CD8-positive, alpha-beta memory T cell (primary cell): ENCODE data around the gene STRIP1. TPM values are rescaled to one million over a fixed set of nuclear protein-coding genes. Genes with fewer than 3 reads are reported as not detected.
A peak's percentile ranks its signal among the peaks of the same experiment; 100 is the strongest.

Source experiments
- CTCF ChIA-PET: fragments of 350-600 bp; sonication (Branson Sonifier 250); formaldehyde crosslinking; loops from one replicate; lab custom pipeline; 2021; ENCODE audit warnings: antibody characterized with exemption; lab: Charles Lee
- POLR2A ChIA-PET: fragments of 350-600 bp; sonication (Branson Sonifier 250); formaldehyde crosslinking; loops from one replicate; lab custom pipeline; 2021; ENCODE audit warnings: antibody characterized with exemption; lab: Charles Lee
- DNase-seq, 5 donors: peaks; one replicate each; pipeline versions ENCODE4 v3.0.0 to v3.0.0-alpha.2; 2020 to 2022; ENCODE audit warnings: mixed read lengths in 1 of 5
- H3K27ac ChIP-seq: one replicate; pipeline ENCODE4 v1.7.0; 2013; ENCODE audit warnings: low read depth, mild to moderate bottlenecking, low read length, moderate library complexity
- H3K27me3 ChIP-seq: 2 replicates; pipeline ENCODE4 v1.7.0; 2013; ENCODE audit warnings: low read length, mild to moderate bottlenecking; ENCODE audit not compliant: insufficient read depth, poor library complexity, severe bottlenecking
- H3K36me3 ChIP-seq: 2 replicates; pipeline ENCODE4 v1.7.0; 2013; ENCODE audit warnings: mild to moderate bottlenecking, low read length, moderate library complexity; ENCODE audit not compliant: insufficient read depth
- H3K4me1 ChIP-seq: 2 replicates; pipeline ENCODE4 v1.7.0; 2013; ENCODE audit warnings: mild to moderate bottlenecking, low read length, moderate library complexity; ENCODE audit not compliant: insufficient read depth
- H3K4me3 ChIP-seq: 2 replicates; pipeline ENCODE4 v1.7.0; 2013; ENCODE audit warnings: mild to moderate bottlenecking, low read length
- H3K9me3 ChIP-seq: 2 replicates; pipeline ENCODE4 v1.7.0; 2013; ENCODE audit warnings: mild to moderate bottlenecking, low read length
- H3K27ac Mint-ChIP-seq, 8 donors: one replicate each; pipeline ENCODE4 v1.8.0; 2020 to 2021; ENCODE audit warnings: mixed read lengths in 8 of 8, mild to moderate bottlenecking in 6 of 8, inconsistent platforms in 3 of 8, moderate library complexity in 3 of 8
- H3K27me3 Mint-ChIP-seq, 2 donors: one replicate each; pipeline ENCODE4 v1.8.0; 2020 to 2021; ENCODE audit warnings: mixed read lengths in 2 of 2, mild to moderate bottlenecking in 1 of 2, moderate library complexity in 1 of 2
- H3K36me3 Mint-ChIP-seq, 3 donors: one replicate each; pipeline ENCODE4 v1.8.0; 2020 to 2021; ENCODE audit warnings: mixed read lengths in 3 of 3, inconsistent platforms in 1 of 3, mild to moderate bottlenecking in 1 of 3
- H3K4me1 Mint-ChIP-seq, 3 donors: one replicate each; pipeline ENCODE4 v1.8.0; 2020 to 2021; ENCODE audit warnings: mixed read lengths in 3 of 3, inconsistent platforms in 1 of 3, mild to moderate bottlenecking in 1 of 3
- H3K4me3 Mint-ChIP-seq, 7 donors: one replicate each; pipeline ENCODE4 v1.8.0; 2020 to 2021; ENCODE audit warnings: mixed read lengths in 7 of 7, mild to moderate bottlenecking in 6 of 7, moderate library complexity in 4 of 7, inconsistent platforms in 2 of 7
- H3K9me3 Mint-ChIP-seq, 5 donors: one replicate each; pipeline ENCODE4 v1.8.0; 2020 to 2022; ENCODE audit warnings: mixed read lengths in 5 of 5, mild to moderate bottlenecking in 3 of 5, moderate library complexity in 2 of 5, inconsistent platforms in 1 of 5
- polyA plus RNA-seq: library from polyadenylated mRNA; unstranded; fragments of 300-500 nt; fragmentation: Illumina TruSeq; gene quantifications from one replicate; pipeline ENCODE4 v1.2.3, GENCODE V29; 2021
- total RNA-seq, 2 experiments: library from RNA; stranded (reverse); gene quantifications; one replicate each; pipeline ENCODE4 v1.2.3, GENCODE V29; 2021

Gene STRIP1
- total and polyA plus RNA-seq, 3 experiments from 2014 or later, result 27.7 to 37.3 (median 35.1) TPM

- ChIA-PET POLR2A (no interaction called here), CTCF (interaction anchor here (0.6 to 3.7 kb wide), 23 partner anchors 8 to 1401 kb away, joined by 3 to 15 read pairs (median 4); partner anchors contain the start of genes ALX3 and STRIP1)
- Histone ChIP-seq H3K4me3 (no peak overlapping the region), H3K9me3 (no peaks in the 10 kb centered on the region), H3K27ac (no peak overlapping the region), H3K36me3 (peaks cover 14% of the 10 kb centered on the region), H3K27me3 (no peaks in the 10 kb centered on the region), H3K4me1 (no peaks in the 10 kb centered on the region)
- H3K4me3 Mint-ChIP-seq, result no peak overlapping the region
- H3K27ac Mint-ChIP-seq, result peak overlapping the region in 1 of 8 donors; percentile 80
- H3K36me3 Mint-ChIP-seq, result peaks cover 4 to 47% (median 11%) of the 10 kb centered on the region in 3 donors
- peaks cover 0 to 6% (median 5%) of the 10 kb centered on the region in 3 donors for H3K4me1 Mint-ChIP-seq
- no peaks in the 10 kb centered on the region for H3K9me3 Mint-ChIP-seq
- DNase-seq, result no peak
- peaks cover 0 to 6% of the 10 kb centered on the region in 2 donors for H3K27me3 Mint-ChIP-seq
These were observed 26.2 kb downstream of the STRIP1 start for GRCh38 chr1:110060662-110061060.

- Histone ChIP-seq H3K4me3 (no peak overlapping the region), H3K36me3 (peaks cover 8% of the 10 kb centered on the region), H3K9me3 (no peaks in the 10 kb centered on the region), H3K27me3 (no peaks in the 10 kb centered on the region), H3K4me1 (no peaks in the 10 kb centered on the region), H3K27ac (no peak overlapping the region)
- POLR2A ChIA-PET, result no interaction called here
- peaks cover 2 to 40% (median 7%) of the 10 kb centered on the region in 3 donors for H3K36me3 Mint-ChIP-seq
- no peaks in the 10 kb centered on the region for H3K9me3 Mint-ChIP-seq
- no peak for DNase-seq
- no peak overlapping the region for H3K4me3 Mint-ChIP-seq
- CTCF ChIA-PET, result interaction anchor here (1.2 to 3.7 kb wide), 4 partner anchors 10 to 31 kb away, joined by 3 to 15 read pairs (median 8); partner anchors contain the start of gene ALX3
- H3K27ac Mint-ChIP-seq, result no peak overlapping the region
- H3K4me1 Mint-ChIP-seq, result peaks cover 0 to 6% (median 5%) of the 10 kb centered on the region in 3 donors
- H3K27me3 Mint-ChIP-seq, result peaks cover 4 to 7% of the 10 kb centered on the region in 2 donors
These were observed 26.9 kb downstream of the STRIP1 start for GRCh38 chr1:110061341-110061740.

GRCh38 chr1:110062612-110063011 is 28.2 kb downstream of the STRIP1 start:
- ChIA-PET CTCF (interaction anchor here (1.7 to 3.7 kb wide), 3 partner anchors 8 to 33 kb away, joined by 6 to 15 read pairs (median 6); no protein-coding TSS in a partner anchor), POLR2A (no interaction called here)
- H3K4me3 ChIP-seq, result no peak overlapping the region
- H3K27ac Mint-ChIP-seq, result no peak overlapping the region
- H3K9me3 ChIP-seq, result no peaks in the 10 kb centered on the region
- H3K27me3 Mint-ChIP-seq, result peaks cover 17 to 19% of the 10 kb centered on the region in 2 donors
- peaks cover under 1 to 6% (median 5%) of the 10 kb centered on the region in 3 donors for H3K4me1 Mint-ChIP-seq
- no peaks in the 10 kb centered on the region for H3K4me1 ChIP-seq
- H3K4me3 Mint-ChIP-seq, result no peak overlapping the region
- H3K27ac ChIP-seq, result no peak overlapping the region
- peaks cover 0 to 28% (median 6%) of the 10 kb centered on the region in 3 donors for H3K36me3 Mint-ChIP-seq
- no peaks in the 10 kb centered on the region for H3K9me3 Mint-ChIP-seq
- H3K36me3 ChIP-seq, result no peaks in the 10 kb centered on the region
- peak in 1 of 5 donors; percentile 9 for DNase-seq
- peaks cover 6% of the 10 kb centered on the region for H3K27me3 ChIP-seq

- Mint-ChIP-seq H3K9me3 (no peaks in the 10 kb centered on the region), H3K36me3 (peaks cover 0 to 17% (median 4%) of the 10 kb centered on the region in 3 donors), H3K27me3 (peaks cover 24 to 26% of the 10 kb centered on the region in 2 donors), H3K4me3 (no peak overlapping the region), H3K4me1 (peaks cover 10 to 12% (median 11%) of the 10 kb centered on the region in 3 donors), H3K27ac (peak overlapping the region in 1 of 8 donors; percentile 25)
- ChIA-PET CTCF (interaction anchor here (1.7 kb wide), 1 partner anchor 9 kb away, joined by 6 read pairs; no protein-coding TSS in a partner anchor), POLR2A (interaction anchor here (0.7 kb wide), 1 partner anchor 275 kb away, joined by 3 read pairs; the partner anchor contains the start of gene RBM15)
- no peak overlapping the region for H3K4me3 ChIP-seq
- no peak overlapping the region for H3K27ac ChIP-seq
- no peaks in the 10 kb centered on the region for H3K9me3 ChIP-seq
- H3K36me3 ChIP-seq, result no peaks in the 10 kb centered on the region
- DNase-seq, result no peak
- H3K4me1 ChIP-seq, result peaks cover 6% of the 10 kb centered on the region
- H3K27me3 ChIP-seq, result peaks cover 18% of the 10 kb centered on the region
These were observed 29.4 kb downstream of the STRIP1 start for GRCh38 chr1:110063781-110064180.

GRCh38 chr1:110064576-110065337 is 30.3 kb downstream of the STRIP1 start:
- H3K36me3 ChIP-seq, result no peaks in the 10 kb centered on the region
- no peak overlapping the region for H3K4me3 ChIP-seq
- Mint-ChIP-seq H3K9me3 (no peaks in the 10 kb centered on the region), H3K4me1 (peaks cover 12 to 21% (median 12%) of the 10 kb centered on the region in 3 donors), H3K4me3 (no peak overlapping the region), H3K36me3 (peaks cover 0 to 10% (median 4%) of the 10 kb centered on the region in 3 donors), H3K27ac (no peak overlapping the region), H3K27me3 (peaks cover 26 to 33% of the 10 kb centered on the region in 2 donors)
- H3K4me1 ChIP-seq, result peaks cover 16% of the 10 kb centered on the region
- no peak for DNase-seq
- H3K9me3 ChIP-seq, result no peaks in the 10 kb centered on the region
- no peak overlapping the region for H3K27ac ChIP-seq
- POLR2A ChIA-PET, result interaction anchor here (0.7 kb wide), 1 partner anchor 274 kb away, joined by 3 read pairs; the partner anchor contains the start of gene RBM15
- CTCF ChIA-PET, result interaction anchor here (1.3 to 1.4 kb wide), 2 partner anchors 11 to 18 kb away, joined by 3 read pairs; no protein-coding TSS in a partner anchor
- H3K27me3 ChIP-seq, result peaks cover 25% of the 10 kb centered on the region

GRCh38 chr1:110065841-110066240 is 31.4 kb downstream of the STRIP1 start:
- H3K27ac Mint-ChIP-seq, result no peak overlapping the region
- ChIA-PET CTCF (interaction anchor here (1.3 to 1.4 kb wide), 3 partner anchors 12 to 23 kb away, joined by 3 to 8 read pairs (median 3); no protein-coding TSS in a partner anchor), POLR2A (no interaction called here)
- H3K4me3 Mint-ChIP-seq, result peak overlapping the region in 1 of 7 donors; percentile 45
- H3K36me3 Mint-ChIP-seq, result peaks cover 0 to 8% (median 1%) of the 10 kb centered on the region in 3 donors
- H3K36me3 ChIP-seq, result no peaks in the 10 kb centered on the region
- peaks cover 31% of the 10 kb centered on the region for H3K27me3 ChIP-seq
- H3K4me1 ChIP-seq, result peaks cover 20% of the 10 kb centered on the region
- no peak overlapping the region for H3K4me3 ChIP-seq
- no peaks in the 10 kb centered on the region for H3K9me3 ChIP-seq
- H3K27ac ChIP-seq, result no peak overlapping the region
- H3K4me1 Mint-ChIP-seq, result peaks cover 7 to 25% (median 8%) of the 10 kb centered on the region in 3 donors
- H3K27me3 Mint-ChIP-seq, result peaks cover 31 to 34% of the 10 kb centered on the region in 2 donors
- no peaks in the 10 kb centered on the region for H3K9me3 Mint-ChIP-seq
- no peak for DNase-seq

DNA sequence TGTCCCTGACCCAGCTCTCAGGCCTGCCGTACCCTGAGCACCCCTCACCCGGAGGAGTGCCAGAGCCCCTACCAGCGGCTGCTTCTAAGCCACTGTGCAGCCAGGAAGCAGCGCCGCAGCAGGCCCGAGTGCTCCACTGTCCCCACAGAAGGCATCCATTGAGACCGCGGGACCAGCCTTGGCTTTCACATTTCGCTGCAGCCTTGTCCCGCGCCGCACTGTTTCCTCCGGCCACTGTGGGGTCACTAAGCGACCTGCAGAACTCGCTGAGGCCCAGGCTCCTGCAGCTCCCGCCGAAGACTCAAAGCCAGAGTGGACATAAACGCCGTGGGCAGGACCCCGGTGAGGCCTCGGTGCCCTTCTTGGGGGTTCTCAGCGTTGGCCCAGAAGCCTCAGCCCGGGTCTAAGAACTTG is 33.1 kb downstream of the STRIP1 start:
- Mint-ChIP-seq H3K27ac (no peak overlapping the region), H3K9me3 (no peaks in the 10 kb centered on the region), H3K36me3 (no peaks in the 10 kb centered on the region), H3K27me3 (peaks cover 46 to 50% of the 10 kb centered on the region in 2 donors), H3K4me3 (peak overlapping the region in 2 of 7 donors; percentile 56 to 63), H3K4me1 (peaks cover 6 to 29% (median 7%) of the 10 kb centered on the region in 3 donors)
- ChIA-PET CTCF (interaction anchor here (1.1 to 1.5 kb wide), 3 partner anchors 14 to 38 kb away, joined by 3 to 4 read pairs (median 4); no protein-coding TSS in a partner anchor), POLR2A (no interaction called here)
- H3K4me3 ChIP-seq, result no peak overlapping the region
- peaks cover 20% of the 10 kb centered on the region for H3K4me1 ChIP-seq
- no peaks in the 10 kb centered on the region for H3K9me3 ChIP-seq
- no peak for DNase-seq
- H3K27me3 ChIP-seq, result peaks cover 37% of the 10 kb centered on the region
- H3K36me3 ChIP-seq, result no peaks in the 10 kb centered on the region
- H3K27ac ChIP-seq, result no peak overlapping the region
